Effector memory CD8-positive, alpha-beta T cell (primary cell): ENCODE results near the gene DMRTC2.

Source experiments
- ATAC-seq: fragments of 150-1000 bp; cut with Tn5 transposase; replicated peaks from 2 replicates; pipeline ENCODE4 v1.10.0; 2021; ENCODE audit warnings: mild to moderate bottlenecking, moderate library complexity
- DNase-seq, 3 experiments: peaks; one replicate each; pipeline ENCODE4 v3.0.0; 2021
- H3K27ac Mint-ChIP-seq, 2 donors: one replicate each; pipeline ENCODE4 v1.8.0; 2022; ENCODE audit warnings: mild to moderate bottlenecking in 2 of 2, mixed read lengths in 2 of 2, moderate library complexity in 2 of 2
- H3K27me3 Mint-ChIP-seq, 2 donors: one replicate each; pipeline ENCODE4 v1.8.0; 2022; ENCODE audit warnings: mixed read lengths in 2 of 2
- H3K36me3 Mint-ChIP-seq: one replicate; pipeline ENCODE4 v1.8.0; 2022; ENCODE audit warnings: mild to moderate bottlenecking, moderate library complexity, mixed read lengths; ENCODE audit not compliant: insufficient read depth
- H3K4me1 Mint-ChIP-seq, 2 donors: one replicate each; pipeline ENCODE4 v1.8.0; 2022; ENCODE audit warnings: low read depth in 2 of 2, mixed read lengths in 2 of 2
- H3K4me3 Mint-ChIP-seq, 2 donors: one replicate each; pipeline ENCODE4 v1.8.0; 2022; ENCODE audit warnings: mild to moderate bottlenecking in 2 of 2, mixed read lengths in 2 of 2, moderate library complexity in 2 of 2
- H3K9me3 Mint-ChIP-seq, 2 donors: one replicate each; pipeline ENCODE4 v1.8.0; 2022; ENCODE audit warnings: mixed read lengths in 2 of 2

DMRTC2 gene

DNA sequence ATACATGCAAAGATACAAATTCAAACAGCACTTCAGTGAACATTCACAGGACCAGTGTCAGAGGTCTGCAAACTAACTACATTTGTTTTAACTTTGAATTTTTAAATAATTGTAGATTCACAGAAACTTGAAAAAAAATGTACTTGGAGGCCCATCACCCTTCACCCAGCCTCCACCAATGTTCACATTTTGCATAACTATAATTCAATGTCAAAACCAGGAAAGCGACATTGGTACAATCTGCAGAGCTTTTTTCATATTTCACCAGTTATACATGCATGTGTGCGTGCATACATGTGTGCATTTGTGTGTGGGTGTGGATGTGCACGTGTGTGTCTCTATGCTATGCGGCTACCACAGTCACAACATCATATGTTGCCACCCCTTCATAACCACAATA is 29.5 kb upstream of the DMRTC2 start:
- DNase-seq (no peak), ATAC-seq (no peak)
- Mint-ChIP-seq H3K4me3 (no peak overlapping the region), H3K27ac (no peak overlapping the region), H3K4me1 (no peaks in the 10 kb centered on the region), H3K27me3 (peaks cover 12 to 38% of the 10 kb centered on the region in 2 donors), H3K36me3 (no peaks in the 10 kb centered on the region), H3K9me3 (no peaks in the 10 kb centered on the region)

DNA sequence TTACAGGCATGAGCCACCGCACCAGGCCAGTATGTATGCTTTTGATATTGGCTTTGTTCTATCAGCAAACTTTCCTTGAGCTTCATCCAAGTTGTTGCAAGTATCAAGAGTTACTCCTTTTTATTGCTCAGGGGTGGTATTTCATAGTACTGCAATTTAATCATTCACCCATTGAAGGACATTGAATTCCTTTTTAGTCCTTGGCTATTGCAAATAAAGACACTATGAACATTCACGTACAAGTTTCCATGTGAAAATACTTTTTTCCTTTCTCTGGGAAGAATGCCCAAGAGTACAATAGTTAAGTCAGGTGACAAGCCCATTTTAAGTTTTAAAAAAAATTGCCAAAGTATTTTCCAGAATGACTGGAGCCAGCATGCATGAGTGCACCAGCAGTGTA is 28.1 kb upstream of the DMRTC2 start:
- Mint-ChIP-seq H3K4me1 (peaks cover 0 to 4% of the 10 kb centered on the region in 2 donors), H3K27ac (no peak overlapping the region), H3K4me3 (no peak overlapping the region), H3K27me3 (peaks cover 16 to 39% of the 10 kb centered on the region in 2 donors), H3K9me3 (no peaks in the 10 kb centered on the region), H3K36me3 (no peaks in the 10 kb centered on the region)
- ATAC-seq (no peak), DNase-seq (no peak)

DNA sequence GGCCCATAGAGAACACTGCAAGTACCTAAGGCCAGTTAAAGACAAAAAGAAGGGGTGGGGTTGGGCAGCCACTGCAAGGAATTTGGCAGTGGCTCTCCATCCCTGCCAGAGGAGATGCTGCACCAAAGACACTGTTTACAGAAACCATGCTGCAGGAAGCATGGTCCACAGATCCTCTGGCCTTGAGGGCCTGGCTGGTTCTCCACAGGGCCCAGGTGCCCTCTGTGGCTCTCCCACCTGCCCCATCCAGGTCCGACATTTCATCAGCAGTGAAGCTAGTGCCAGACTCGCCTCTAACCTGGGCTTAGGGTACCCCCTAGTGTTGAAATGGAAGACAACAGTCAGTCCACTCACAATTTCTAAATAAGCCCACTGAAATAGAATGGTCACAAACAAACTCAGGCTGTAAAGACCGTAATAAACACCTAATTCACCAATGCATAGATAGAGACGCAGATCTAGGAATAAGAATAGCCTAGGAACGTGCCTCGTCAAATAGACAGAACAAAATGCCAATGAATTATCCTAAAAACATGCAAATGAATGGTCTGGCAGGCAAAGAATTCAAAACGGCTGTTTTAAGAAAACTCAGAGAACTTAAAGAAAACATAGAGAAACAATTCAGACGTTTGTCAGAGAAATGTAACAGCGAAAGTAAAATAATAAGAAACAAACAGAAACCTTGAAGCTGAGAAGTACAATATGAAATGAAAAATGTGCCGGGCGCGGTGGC is 23.7 kb upstream of the DMRTC2 start:
- Mint-ChIP-seq H3K27ac (peak overlapping the region in 1 of 2 donors; percentile 45), H3K4me3 (no peak overlapping the region), H3K36me3 (no peaks in the 10 kb centered on the region), H3K9me3 (no peaks in the 10 kb centered on the region), H3K27me3 (peaks cover 34 to 44% of the 10 kb centered on the region in 2 donors), H3K4me1 (peaks cover 0 to 4% of the 10 kb centered on the region in 2 donors)
- ATAC-seq = peak; percentile 77
- peak; percentile 31 to 37 (median 32) for DNase-seq

DNA sequence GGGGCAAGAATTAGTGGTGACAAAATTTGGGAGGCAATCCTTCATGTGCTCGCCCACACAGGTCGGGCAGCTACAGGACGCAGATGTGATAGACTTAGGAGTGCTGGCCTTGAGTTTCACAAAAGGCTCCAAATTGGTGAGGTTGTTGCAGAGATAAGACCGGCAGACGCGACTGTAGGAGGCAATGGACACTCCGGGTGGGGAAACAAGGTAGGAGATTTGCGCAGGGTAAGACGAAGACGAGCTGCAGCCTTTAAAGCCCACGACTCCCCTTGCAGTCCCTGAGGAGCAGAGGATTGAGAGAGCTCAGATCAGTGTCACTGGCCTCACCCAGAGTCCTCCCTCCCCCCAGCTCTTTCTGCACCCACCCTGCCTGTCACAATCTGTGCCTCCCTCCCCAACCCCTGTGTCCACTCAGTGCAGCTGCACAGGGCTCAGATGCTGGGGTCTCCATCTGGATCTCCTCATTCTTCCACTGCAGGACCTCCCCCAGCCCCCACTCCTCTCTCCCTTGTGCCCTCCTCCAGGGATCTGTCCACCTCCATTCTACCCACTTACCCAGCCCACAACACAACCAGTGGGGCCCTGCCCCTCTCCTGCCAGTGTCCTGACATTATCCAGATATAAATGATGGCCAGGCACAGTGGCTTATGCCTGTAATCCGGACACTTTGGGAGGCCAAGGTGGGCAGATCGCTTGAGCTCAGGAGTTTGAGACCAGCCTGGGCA is 6.7 kb upstream of the DMRTC2 start:
- H3K4me1 Mint-ChIP-seq = no peaks in the 10 kb centered on the region
- H3K9me3 Mint-ChIP-seq = no peaks in the 10 kb centered on the region
- no peaks in the 10 kb centered on the region for H3K36me3 Mint-ChIP-seq
- H3K4me3 Mint-ChIP-seq = no peak overlapping the region
- no peak for DNase-seq
- H3K27me3 Mint-ChIP-seq = peaks cover 43 to 58% of the 10 kb centered on the region in 2 donors
- no peak for ATAC-seq
- no peak overlapping the region for H3K27ac Mint-ChIP-seq

- H3K36me3 Mint-ChIP-seq = no peaks in the 10 kb centered on the region
- no peaks in the 10 kb centered on the region for H3K9me3 Mint-ChIP-seq
- no peak overlapping the region for H3K27ac Mint-ChIP-seq
- H3K27me3 Mint-ChIP-seq = peaks cover 42 to 60% of the 10 kb centered on the region in 2 donors
- H3K4me1 Mint-ChIP-seq = no peaks in the 10 kb centered on the region
- ATAC-seq (no peak), DNase-seq (no peak)
- no peak overlapping the region for H3K4me3 Mint-ChIP-seq
Observed at GRCh38 chr19:41839211-41839610, 5.6 kb upstream of the DMRTC2 start.

- Mint-ChIP-seq H3K9me3 (no peaks in the 10 kb centered on the region), H3K36me3 (no peaks in the 10 kb centered on the region), H3K4me3 (no peak overlapping the region), H3K27ac (peak overlapping the region in 1 of 2 donors; percentile 8), H3K4me1 (no peaks in the 10 kb centered on the region), H3K27me3 (peaks cover 12 to 29% of the 10 kb centered on the region in 2 donors)
- DNase-seq (no peak), ATAC-seq (no peak)
Observed at GRCh38 chr19:41843371-41843770, 1.5 kb upstream of the DMRTC2 start.

DNA sequence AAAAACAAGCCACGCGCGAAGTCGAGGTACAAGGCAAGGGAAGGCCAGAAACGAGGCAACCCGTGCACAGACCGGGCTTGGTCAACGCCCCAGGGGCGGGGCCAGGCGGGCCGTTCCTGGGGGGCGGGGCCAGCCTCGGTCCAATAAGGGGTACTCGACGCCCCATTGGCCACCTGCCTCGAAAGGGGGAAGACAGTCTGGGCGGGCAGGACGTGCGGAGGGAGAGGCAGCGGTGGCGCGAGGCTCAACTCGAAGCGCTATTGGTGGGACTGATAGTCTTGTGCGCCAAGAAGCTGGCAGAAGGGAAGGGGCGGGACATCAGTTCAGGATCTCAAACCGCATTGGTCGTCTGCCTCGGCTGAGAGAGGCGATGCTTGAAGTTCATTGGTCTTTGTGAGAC is 241 bp upstream of the DMRTC2 start, which contains the start of gene LYPD4:
LYPD4 (minus strand) TSS at position 83 of the 400 bp plus-strand sequence. CDS start 5,398 bp downstream, outside the sequence.
- Mint-ChIP-seq H3K27ac (peak within 1 kb of the TSS in 1 of 2 donors; percentile 8), H3K36me3 (no peaks in the 10 kb centered on the region), H3K27me3 (peaks cover 0 to 27% of the 10 kb centered on the region in 2 donors), H3K4me3 (no peak within 1 kb of the TSS), H3K9me3 (no peaks in the 10 kb centered on the region), H3K4me1 (no peaks in the 10 kb centered on the region)
- ATAC-seq (no peak), DNase-seq (no peak)

- no peaks in the 10 kb centered on the region for H3K36me3 Mint-ChIP-seq
- H3K9me3 Mint-ChIP-seq = no peaks in the 10 kb centered on the region
- ATAC-seq = no peak
- H3K27me3 Mint-ChIP-seq = peaks cover 0 to 21% of the 10 kb centered on the region in 2 donors
- H3K4me1 Mint-ChIP-seq = no peaks in the 10 kb centered on the region
- DNase-seq = no peak
- no peak overlapping the region for H3K27ac Mint-ChIP-seq
- no peak overlapping the region for H3K4me3 Mint-ChIP-seq
Observed at GRCh38 chr19:41845051-41845590, 279 bp downstream of the DMRTC2 start.

GRCh38 chr19:41847351-41848105 is 2.7 kb downstream of the DMRTC2 start:
- Mint-ChIP-seq H3K27me3 (peaks cover 5 to 37% of the 10 kb centered on the region in 2 donors), H3K4me1 (no peaks in the 10 kb centered on the region), H3K9me3 (no peaks in the 10 kb centered on the region), H3K27ac (no peak overlapping the region), H3K36me3 (no peaks in the 10 kb centered on the region), H3K4me3 (no peak overlapping the region)
- DNase-seq (no peak), ATAC-seq (no peak)

- Mint-ChIP-seq H3K4me3 (no peak overlapping the region), H3K36me3 (no peaks in the 10 kb centered on the region), H3K9me3 (no peaks in the 10 kb centered on the region), H3K27ac (no peak overlapping the region), H3K27me3 (peaks cover 5 to 37% of the 10 kb centered on the region in 2 donors), H3K4me1 (no peaks in the 10 kb centered on the region)
- no peak for DNase-seq
- ATAC-seq = no peak
Observed at GRCh38 chr19:41848666-41849065, 3.8 kb downstream of the DMRTC2 start.

GRCh38 chr19:41849067-41849466 is 4.2 kb downstream of the DMRTC2 start:
- no peak overlapping the region for H3K4me3 Mint-ChIP-seq
- no peaks in the 10 kb centered on the region for H3K9me3 Mint-ChIP-seq
- DNase-seq = no peak
- peaks cover 5 to 36% of the 10 kb centered on the region in 2 donors for H3K27me3 Mint-ChIP-seq
- ATAC-seq = no peak
- no peaks in the 10 kb centered on the region for H3K4me1 Mint-ChIP-seq
- H3K27ac Mint-ChIP-seq = peak overlapping the region in 1 of 2 donors; percentile 18
- H3K36me3 Mint-ChIP-seq = no peaks in the 10 kb centered on the region

DNA sequence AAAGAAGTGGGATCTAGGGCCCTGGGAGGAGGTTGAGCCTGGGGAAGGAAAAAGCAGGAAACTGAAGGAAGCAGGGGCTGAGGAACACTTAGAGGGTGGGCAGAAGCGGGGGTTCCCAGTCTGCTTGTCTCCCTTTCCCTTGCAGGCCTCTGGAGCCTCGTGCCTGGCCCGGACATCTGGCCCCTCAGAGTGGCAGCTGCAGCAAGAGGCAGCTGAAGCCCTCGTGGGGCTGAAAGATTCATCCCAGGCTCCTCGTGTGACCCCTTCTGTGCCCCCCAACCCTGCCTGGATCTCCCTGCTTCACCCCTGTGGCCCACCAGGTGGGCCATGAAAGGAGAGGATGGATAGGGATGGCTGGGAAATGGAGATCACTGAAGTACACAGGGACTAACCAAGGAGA is 5.5 kb downstream of the DMRTC2 start:
- no peak overlapping the region for H3K4me3 Mint-ChIP-seq
- no peaks in the 10 kb centered on the region for H3K9me3 Mint-ChIP-seq
- no peaks in the 10 kb centered on the region for H3K36me3 Mint-ChIP-seq
- H3K4me1 Mint-ChIP-seq = no peaks in the 10 kb centered on the region
- no peak overlapping the region for H3K27ac Mint-ChIP-seq
- ATAC-seq (no peak), DNase-seq (no peak)
- peaks cover 16 to 44% of the 10 kb centered on the region in 2 donors for H3K27me3 Mint-ChIP-seq

DNA sequence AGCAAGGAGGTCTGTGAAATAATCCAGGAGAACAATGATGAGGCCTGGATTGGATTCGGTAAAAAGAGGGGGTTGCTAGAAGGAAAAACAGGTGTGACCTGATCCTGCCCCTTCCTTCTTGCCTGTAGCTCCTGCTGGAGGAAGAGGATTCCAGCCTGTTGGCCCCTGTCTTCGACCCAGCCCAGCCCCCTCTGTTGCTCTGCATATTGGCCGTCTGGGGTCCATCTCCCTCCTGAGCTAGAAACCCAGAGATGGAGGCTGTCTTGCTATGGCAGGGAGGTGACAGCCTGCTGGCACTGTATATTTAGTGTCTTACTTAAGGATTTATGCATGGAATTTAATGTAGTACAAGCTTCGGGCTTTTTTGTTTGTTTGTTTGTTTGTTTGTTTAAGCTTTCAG is 6.6 kb downstream of the DMRTC2 start:
- Mint-ChIP-seq H3K36me3 (no peaks in the 10 kb centered on the region), H3K27me3 (peaks cover 16 to 44% of the 10 kb centered on the region in 2 donors), H3K9me3 (no peaks in the 10 kb centered on the region), H3K27ac (no peak overlapping the region), H3K4me1 (no peaks in the 10 kb centered on the region), H3K4me3 (no peak overlapping the region)
- DNase-seq = no peak
- ATAC-seq = no peak
